Stimulated activated CD8-positive, alpha-beta memory T cell treated with anti-CD3 and anti-CD28 coated beads, Interleukin-15, amount 100 ng/mL, for 48 hours (primary cell): ENCODE results near the gene NUDT3.

Experiments
- DNase-seq, 2 donors: peaks; one replicate each; pipeline ENCODE4 v3.0.0-alpha.2; 2020; ENCODE audit warnings: low read depth in 2 of 2

NUDT3 gene

GRCh38 chr6:34239893-34240292 is 152.6 kb downstream of the NUDT3 start:
- no peak for DNase-seq

- no peak for DNase-seq
These were observed 153.0 kb downstream of the NUDT3 start for GRCh38 chr6:34239500-34239825.

- DNase-seq, result no peak
These were observed 153.6 kb downstream of the NUDT3 start for GRCh38 chr6:34238585-34239499.

GRCh38 chr6:34237722-34238584 is 154.5 kb downstream of the NUDT3 start:
- peak; percentile 70 to 73 for DNase-seq

GRCh38 chr6:34237316-34237721 is 155.2 kb downstream of the NUDT3 start:
- DNase-seq, result no peak

- peak; percentile 80 to 81 for DNase-seq
These were observed 155.8 kb downstream of the NUDT3 start, which contains the start of gene HMGA1 for GRCh38 chr6:34236443-34237315. Gene HMGA1, plus strand, starts transcription at chr6:34236873. Its CDS starts 3,908 bp downstream, at chr6:34240781.

- DNase-seq, result no peak
These were observed 156.4 kb downstream of the NUDT3 start for GRCh38 chr6:34236131-34236442.

- DNase-seq, result peak in 1 of 2 donors; percentile 61
These were observed 156.9 kb downstream of the NUDT3 start for GRCh38 chr6:34235307-34236130.

GRCh38 chr6:34234667-34235306 is 157.7 kb downstream of the NUDT3 start:
- no peak for DNase-seq

GRCh38 chr6:34233867-34234266 is 158.6 kb downstream of the NUDT3 start:
- DNase-seq, result no peak

GRCh38 chr6:34232901-34233300 is 159.6 kb downstream of the NUDT3 start:
- DNase-seq, result no peak

- no peak for DNase-seq
These were observed 160.7 kb downstream of the NUDT3 start for GRCh38 chr6:34231566-34232336.

- no peak for DNase-seq
These were observed 161.7 kb downstream of the NUDT3 start for GRCh38 chr6:34230653-34231371.

- DNase-seq, result no peak
These were observed 162.6 kb downstream of the NUDT3 start for GRCh38 chr6:34229877-34230276.
